ENCODE results near the gene ABT1.
A peak's percentile ranks its signal among the peaks of the same experiment; 100 is the strongest.

ABT1 gene

GRCh38 chr6:26575494-26575939 is 21.2 kb upstream of the ABT1 start:
- DNase-seq (ENCODE audit: low spot score), result no peak

- no peak for DNase-seq (ENCODE audit: low spot score)
Measured at GRCh38 chr6:26576407-26576843, 20.3 kb upstream of the ABT1 start.

- peak; percentile 63 for DNase-seq (ENCODE audit: low spot score)
Measured at GRCh38 chr6:26576929-26577719, 19.6 kb upstream of the ABT1 start.

GRCh38 chr6:26577720-26578072 is 19.1 kb upstream of the ABT1 start:
- no peak for DNase-seq (ENCODE audit: low spot score)

GRCh38 chr6:26578279-26578678 is 18.5 kb upstream of the ABT1 start:
- DNase-seq (ENCODE audit: low spot score), result no peak

GRCh38 chr6:26578741-26579140 is 18.0 kb upstream of the ABT1 start:
- DNase-seq (ENCODE audit: low spot score), result no peak

- DNase-seq (ENCODE audit: low spot score), result no peak
Measured at GRCh38 chr6:26581164-26581915, 15.4 kb upstream of the ABT1 start.

- no peak for DNase-seq (ENCODE audit: low spot score)
Measured at GRCh38 chr6:26588965-26589364, 7.8 kb upstream of the ABT1 start.

GRCh38 chr6:26592649-26593048 is 4.1 kb upstream of the ABT1 start:
- no peak for DNase-seq (ENCODE audit: low spot score)

- no peak for DNase-seq (ENCODE audit: low spot score)
Measured at GRCh38 chr6:26593278-26594130, 3.2 kb upstream of the ABT1 start.

- no peak for DNase-seq (ENCODE audit: low spot score)
Measured at GRCh38 chr6:26594131-26594498, 2.6 kb upstream of the ABT1 start.

- DNase-seq (ENCODE audit: low spot score), result no peak
Measured at GRCh38 chr6:26594730-26595632, 1.8 kb upstream of the ABT1 start.

GRCh38 chr6:26595669-26596269 is 984 bp upstream of the ABT1 start:
- DNase-seq (ENCODE audit: low spot score), result peak; percentile 86

GRCh38 chr6:26597389-26597766 is 625 bp downstream of the ABT1 start:
- DNase-seq (ENCODE audit: low spot score), result no peak

- DNase-seq (ENCODE audit: low spot score), result no peak
Measured at GRCh38 chr6:26597821-26598220, 1.1 kb downstream of the ABT1 start.

GRCh38 chr6:26598267-26598666 is 1.5 kb downstream of the ABT1 start:
- DNase-seq (ENCODE audit: low spot score), result no peak

GRCh38 chr6:26599134-26599533 is 2.4 kb downstream of the ABT1 start:
- no peak for DNase-seq (ENCODE audit: low spot score)

- no peak for DNase-seq (ENCODE audit: low spot score)
Measured at GRCh38 chr6:26599591-26599990, 2.8 kb downstream of the ABT1 start.

GRCh38 chr6:26600759-26601158 is 4.0 kb downstream of the ABT1 start:
- DNase-seq (ENCODE audit: low spot score), result no peak

- no peak for DNase-seq (ENCODE audit: low spot score)
Measured at GRCh38 chr6:26602262-26602661, 5.5 kb downstream of the ABT1 start.

- DNase-seq (ENCODE audit: low spot score), result no peak
Measured at GRCh38 chr6:26604026-26604425, 7.3 kb downstream of the ABT1 start.
